Parathyroid adenoma (tissue), 2 donors: ENCODE measurements around the gene ZNF556.

Experiments
- H2AFZ ChIP-seq: fragments of 300-600 bp; sonication (generic); one replicate; pipeline ENCODE4 v1.7.0; 2017; ENCODE audit warnings: antibody characterized with exemption, mild to moderate bottlenecking
- H3K27ac ChIP-seq: fragments of 300-600 bp; sonication (generic); one replicate; pipeline ENCODE4 v1.7.0; 2017
- H3K27me3 ChIP-seq: fragments of 300-600 bp; sonication (generic); one replicate; pipeline ENCODE4 v1.7.0; 2017; ENCODE audit warnings: low read length; ENCODE audit not compliant: control insufficient read depth, insufficient read depth
- H3K36me3 ChIP-seq: fragments of 300-600 bp; sonication (generic); one replicate; pipeline ENCODE4 v1.7.0; 2017; ENCODE audit warnings: low read length; ENCODE audit not compliant: control insufficient read depth, insufficient read depth
- H3K4me1 ChIP-seq: fragments of 300-600 bp; sonication (generic); one replicate; pipeline ENCODE4 v1.7.0; 2017; ENCODE audit warnings: control low read depth
- H3K4me2 ChIP-seq: fragments of 300-600 bp; sonication (generic); one replicate; pipeline ENCODE4 v1.7.0; 2017; ENCODE audit warnings: low read length
- H3K4me3 ChIP-seq: fragments of 300-600 bp; sonication (generic); one replicate; pipeline ENCODE4 v1.7.0; 2017; ENCODE audit warnings: low read depth, low read length
- H3K79me2 ChIP-seq: fragments of 300-600 bp; sonication (generic); one replicate; pipeline ENCODE4 v1.7.0; 2017; ENCODE audit warnings: control low read depth
- H3K9ac ChIP-seq: fragments of 300-600 bp; sonication (generic); one replicate; pipeline ENCODE4 v1.7.0; 2017; ENCODE audit warnings: mild to moderate bottlenecking
- H3K9me3 ChIP-seq: fragments of 300-600 bp; sonication (generic); one replicate; pipeline ENCODE4 v1.7.0; 2017; ENCODE audit warnings: low read length; ENCODE audit not compliant: control insufficient read depth
- CTCF ChIP-seq: fragments of 300-600 bp; sonication (generic); IDR thresholded peaks from one replicate; pipeline ENCODE4 v1.7.0; 2017; ENCODE audit warnings: antibody characterized with exemption, mild to moderate bottlenecking
- donor health status: primary hyperparathyroidism.

Gene ZNF556

GRCh38 chr19:2846180-2846894, 20.8 kb upstream of the ZNF556 start:
- Histone ChIP-seq H3K36me3 (peaks cover 2% of the 10 kb centered on the region), H3K79me2 (peaks cover 13% of the 10 kb centered on the region), H3K4me3 (no peak overlapping the region), H3K4me2 (no peak overlapping the region), H3K4me1 (no peaks in the 10 kb centered on the region), H3K27ac (no peak overlapping the region), H3K9ac (no peak overlapping the region), H3K27me3 (no peaks in the 10 kb centered on the region), H3K9me3 (no peaks in the 10 kb centered on the region), H2AFZ (no peak overlapping the region)
- no peak for TF ChIP-seq CTCF

GRCh38 chr19:2847507-2847906, 19.6 kb upstream of the ZNF556 start:
- no peaks in the 10 kb centered on the region for H3K27me3 ChIP-seq
- no peak overlapping the region for H3K4me3 ChIP-seq
- peaks cover 4% of the 10 kb centered on the region for H3K9me3 ChIP-seq
- TF ChIP-seq CTCF = no peak
- H3K9ac ChIP-seq = no peak overlapping the region
- H2AFZ ChIP-seq = no peak overlapping the region
- H3K4me2 ChIP-seq = no peak overlapping the region
- H3K27ac ChIP-seq = no peak overlapping the region
- peaks cover 5% of the 10 kb centered on the region for H3K79me2 ChIP-seq
- no peaks in the 10 kb centered on the region for H3K4me1 ChIP-seq
- H3K36me3 ChIP-seq = peaks cover 8% of the 10 kb centered on the region

GRCh38 chr19:2848616-2849015, 18.5 kb upstream of the ZNF556 start:
- Histone ChIP-seq H3K4me2 (no peak overlapping the region), H2AFZ (no peak overlapping the region), H3K4me3 (no peak overlapping the region), H3K27ac (no peak overlapping the region), H3K9ac (no peak overlapping the region), H3K79me2 (peaks cover 3% of the 10 kb centered on the region), H3K36me3 (peaks cover 17% of the 10 kb centered on the region), H3K4me1 (no peaks in the 10 kb centered on the region), H3K27me3 (no peaks in the 10 kb centered on the region), H3K9me3 (peaks cover 5% of the 10 kb centered on the region)
- no peak for TF ChIP-seq CTCF

GRCh38 chr19:2850256-2850925, 16.7 kb upstream of the ZNF556 start:
- Histone ChIP-seq H3K4me3 (no peak overlapping the region), H3K36me3 (peaks cover 19% of the 10 kb centered on the region), H2AFZ (no peak overlapping the region), H3K4me1 (no peaks in the 10 kb centered on the region), H3K27ac (no peak overlapping the region), H3K27me3 (no peaks in the 10 kb centered on the region), H3K9ac (no peak overlapping the region), H3K9me3 (peaks cover 5% of the 10 kb centered on the region), H3K4me2 (no peak overlapping the region), H3K79me2 (peaks cover 3% of the 10 kb centered on the region)
- TF ChIP-seq CTCF = no peak
